Common myeloid progenitor, CD34-positive (primary cell): ENCODE measurements around the gene CCDC85C.

ENCODE experiments used
- CTCF ChIA-PET: fragments of 350-600 bp; sonication (Branson Sonifier 250); formaldehyde crosslinking; loops from one replicate; lab custom pipeline; 2021; ENCODE audit warnings: antibody characterized with exemption; lab: Charles Lee
- POLR2A ChIA-PET: fragments of 350-600 bp; sonication (Branson Sonifier 250); formaldehyde crosslinking; loops from one replicate; lab custom pipeline; 2021; ENCODE audit warnings: antibody characterized with exemption; lab: Charles Lee
- DNase-seq, 3 donors: peaks; one replicate each; pipeline versions ENCODE4 v3.0.0 to v3.0.0-alpha.2; 2013
- H3K27ac ChIP-seq, 2 experiments: 1 replicate in 1 of 2; 2 replicates in 1 of 2; pipeline ENCODE4 v1.7.0; 2013; ENCODE audit warnings: inconsistent platforms in 2 of 2, low read length in 2 of 2, mild to moderate bottlenecking in 2 of 2, low read depth in 1 of 2, moderate library complexity in 1 of 2; ENCODE audit not compliant: severe bottlenecking in 2 of 2, insufficient read depth in 1 of 2, poor library complexity in 1 of 2
- H3K27me3 ChIP-seq, 5 experiments: replicated peaks in 2 of 5; 1 replicate in 3 of 5; 2 replicates in 2 of 5; pipeline versions ENCODE4 v1.6.1 to v1.7.0; 2013; ENCODE audit warnings: low read length in 4 of 5, mild to moderate bottlenecking in 2 of 5, moderate library complexity in 2 of 5, inconsistent platforms in 1 of 5; ENCODE audit not compliant: insufficient read depth in 5 of 5, control insufficient read depth in 4 of 5
- H3K36me3 ChIP-seq, 4 experiments: 1 replicate in 2 of 4; 2 replicates in 2 of 4; pipeline versions ENCODE4 v1.6.1 to v1.7.0; 2013; ENCODE audit warnings: low read length in 3 of 4, control low read depth in 1 of 4, mild to moderate bottlenecking in 1 of 4; ENCODE audit not compliant: control insufficient read depth in 4 of 4, insufficient read depth in 4 of 4
- H3K4me1 ChIP-seq, 4 experiments: 1 replicate in 3 of 4; 2 replicates in 1 of 4; pipeline versions ENCODE4 v1.6.1 to v1.7.1; 2013; ENCODE audit warnings: low read length in 3 of 4, mild to moderate bottlenecking in 3 of 4, control low read depth in 1 of 4, inconsistent platforms in 1 of 4, moderate library complexity in 1 of 4; ENCODE audit not compliant: control insufficient read depth in 4 of 4, insufficient read depth in 4 of 4; ENCODE audit errors: control extremely low read depth in 1 of 4
- H3K4me3 ChIP-seq, 7 experiments: 1 replicate in 4 of 7; 2 replicates in 3 of 7; pipeline versions ENCODE4 v1.5.1 to v1.7.0; 2013; ENCODE audit warnings: mild to moderate bottlenecking in 7 of 7, low read length in 6 of 7, moderate library complexity in 6 of 7, inconsistent platforms in 2 of 7, low read depth in 2 of 7, control low read depth in 1 of 7; ENCODE audit not compliant: insufficient read depth in 4 of 7, control insufficient read depth in 1 of 7; ENCODE audit errors: extremely low read depth in 1 of 7
- H3K9me3 ChIP-seq, 5 experiments: 1 replicate in 4 of 5; 2 replicates in 1 of 5; pipeline versions ENCODE4 v1.6.1 to v1.7.1; 2013; ENCODE audit warnings: low read length in 4 of 5, mild to moderate bottlenecking in 2 of 5, inconsistent platforms in 1 of 5, low read depth in 1 of 5, moderate library complexity in 1 of 5; ENCODE audit not compliant: control insufficient read depth in 4 of 5, insufficient read depth in 2 of 5; ENCODE audit errors: control extremely low read depth in 1 of 5
- WGBS: methylation state at CpG from one replicate; pipeline ENCODE4 v1.1.5; 2013; ENCODE audit not compliant: insufficient coverage; 5-methylcytosine and 5-hydroxymethylcytosine counted together

The CCDC85C gene

DNA sequence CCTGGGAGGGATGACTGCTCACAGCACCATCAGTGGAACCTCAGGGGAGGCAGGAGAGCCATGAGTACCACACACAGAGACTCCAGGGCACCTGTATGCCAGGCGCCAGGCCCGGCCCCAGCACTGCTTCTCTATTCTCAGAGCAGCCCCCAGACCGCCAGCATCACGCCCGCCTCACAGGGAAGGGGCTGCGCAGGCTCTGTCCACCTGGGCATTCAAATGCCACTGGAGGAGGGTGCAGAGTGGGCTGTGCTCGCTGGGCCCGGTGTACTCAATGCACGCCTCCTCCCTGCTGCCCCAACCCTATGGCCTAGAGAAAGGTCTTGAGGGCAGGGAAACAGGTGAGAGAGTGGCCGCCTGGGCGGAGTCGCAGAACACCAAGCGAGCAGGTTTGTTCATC lies 43.6 kb downstream of the CCDC85C start:
- no peak for DNase-seq
- H3K27me3 ChIP-seq: peaks cover 0 to 18% (median 4%) of the 10 kb centered on the region in 5 experiments
- no peak overlapping the region for H3K27ac ChIP-seq
- no peaks in the 10 kb centered on the region for H3K9me3 ChIP-seq
- H3K4me1 ChIP-seq: peaks cover 0 to 6% (median 2%) of the 10 kb centered on the region in 4 experiments
- WGBS: 92% methylated on average over 10 of the region's 13 CpGs
- ChIA-PET POLR2A (no interaction called here), CTCF (no interaction called here)
- no peak overlapping the region for H3K4me3 ChIP-seq
- H3K36me3 ChIP-seq: no peaks in the 10 kb centered on the region

DNA sequence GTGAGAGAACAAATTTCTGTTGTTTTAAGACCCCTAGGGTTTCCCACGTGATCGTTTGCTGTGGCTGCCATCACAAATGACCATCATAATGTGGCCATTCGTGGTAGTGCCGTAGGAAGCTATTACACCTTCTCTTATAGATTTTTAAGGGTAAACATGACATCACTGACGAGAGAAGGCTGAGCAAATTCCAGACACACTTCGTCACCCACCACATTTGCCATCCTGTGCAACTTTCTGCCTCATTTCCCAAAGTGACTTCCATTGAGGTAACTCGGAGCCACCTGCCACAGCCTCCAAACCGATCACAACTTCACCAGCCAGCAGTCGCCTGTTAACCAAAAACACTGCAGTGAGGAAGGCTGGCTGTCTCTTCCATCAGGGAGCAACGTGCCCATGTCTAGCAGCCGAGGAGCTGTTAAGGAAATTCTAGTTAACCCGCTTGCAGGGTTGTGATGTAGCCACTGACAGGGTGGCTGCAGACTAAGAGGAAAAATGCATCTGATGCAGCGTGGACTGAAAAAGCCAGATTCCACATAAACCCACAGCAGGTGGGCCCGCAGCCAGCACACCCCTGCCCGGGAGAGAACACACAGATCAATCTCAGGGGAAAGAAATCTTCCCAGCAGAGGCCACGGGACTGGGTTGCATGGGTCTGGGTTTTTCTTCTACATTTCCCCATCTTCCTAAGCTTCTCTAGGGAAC lies 44.6 kb downstream of the CCDC85C start:
- H3K4me1 ChIP-seq: peaks cover 0 to 6% (median 2%) of the 10 kb centered on the region in 4 experiments
- no peaks in the 10 kb centered on the region for H3K9me3 ChIP-seq
- H3K27me3 ChIP-seq: peaks cover 0 to 14% (median 3%) of the 10 kb centered on the region in 5 experiments
- no peak overlapping the region for H3K27ac ChIP-seq
- CTCF ChIA-PET: no interaction called here
- no peaks in the 10 kb centered on the region for H3K36me3 ChIP-seq
- POLR2A ChIA-PET: no interaction called here
- no peak overlapping the region for H3K4me3 ChIP-seq
- no peak for DNase-seq
- WGBS: 88% methylated on average over 13 of the region's 16 CpGs

DNA sequence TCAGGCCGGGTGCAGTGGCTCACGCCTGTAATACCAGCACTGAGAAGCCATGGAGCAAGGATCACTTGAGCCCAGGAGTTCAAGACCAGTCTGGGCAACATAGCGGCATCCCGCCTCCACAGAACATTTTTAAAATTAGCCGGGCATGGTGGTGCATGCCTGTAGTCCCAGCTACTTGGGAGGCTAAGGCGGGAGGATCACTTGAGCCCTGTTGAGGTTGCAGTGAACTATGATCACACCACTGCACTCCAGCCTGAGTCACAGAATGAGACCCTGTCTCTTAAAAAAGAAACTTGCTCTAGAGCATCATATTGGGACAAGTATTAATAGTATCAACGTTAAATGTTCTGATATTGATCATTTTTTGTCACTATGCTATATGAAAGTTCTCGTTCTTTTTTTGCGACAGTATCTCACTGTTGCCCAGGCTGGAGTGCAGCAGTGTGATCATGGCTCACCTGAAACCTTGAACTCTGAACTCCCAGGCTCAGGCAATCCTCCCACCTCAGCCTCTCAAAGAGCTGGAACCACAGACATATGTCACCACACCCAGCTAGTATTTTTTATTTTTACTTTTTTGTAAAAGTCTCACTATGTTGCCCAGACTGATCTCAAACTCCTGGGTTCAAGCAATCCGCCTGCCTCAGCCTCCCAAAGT lies 47.7 kb downstream of the CCDC85C start:
- POLR2A ChIA-PET: no interaction called here
- H3K27ac ChIP-seq: no peak overlapping the region
- no peaks in the 10 kb centered on the region for H3K9me3 ChIP-seq
- peaks cover 0 to 2% (median under 1%) of the 10 kb centered on the region in 4 experiments for H3K4me1 ChIP-seq
- H3K36me3 ChIP-seq: no peaks in the 10 kb centered on the region
- CTCF ChIA-PET: no interaction called here
- H3K27me3 ChIP-seq: peaks cover 0 to 1% (median 0%) of the 10 kb centered on the region in 5 experiments
- WGBS: 100% methylated on average over 7 of the region's 10 CpGs
- no peak for DNase-seq
- H3K4me3 ChIP-seq: no peak overlapping the region

DNA sequence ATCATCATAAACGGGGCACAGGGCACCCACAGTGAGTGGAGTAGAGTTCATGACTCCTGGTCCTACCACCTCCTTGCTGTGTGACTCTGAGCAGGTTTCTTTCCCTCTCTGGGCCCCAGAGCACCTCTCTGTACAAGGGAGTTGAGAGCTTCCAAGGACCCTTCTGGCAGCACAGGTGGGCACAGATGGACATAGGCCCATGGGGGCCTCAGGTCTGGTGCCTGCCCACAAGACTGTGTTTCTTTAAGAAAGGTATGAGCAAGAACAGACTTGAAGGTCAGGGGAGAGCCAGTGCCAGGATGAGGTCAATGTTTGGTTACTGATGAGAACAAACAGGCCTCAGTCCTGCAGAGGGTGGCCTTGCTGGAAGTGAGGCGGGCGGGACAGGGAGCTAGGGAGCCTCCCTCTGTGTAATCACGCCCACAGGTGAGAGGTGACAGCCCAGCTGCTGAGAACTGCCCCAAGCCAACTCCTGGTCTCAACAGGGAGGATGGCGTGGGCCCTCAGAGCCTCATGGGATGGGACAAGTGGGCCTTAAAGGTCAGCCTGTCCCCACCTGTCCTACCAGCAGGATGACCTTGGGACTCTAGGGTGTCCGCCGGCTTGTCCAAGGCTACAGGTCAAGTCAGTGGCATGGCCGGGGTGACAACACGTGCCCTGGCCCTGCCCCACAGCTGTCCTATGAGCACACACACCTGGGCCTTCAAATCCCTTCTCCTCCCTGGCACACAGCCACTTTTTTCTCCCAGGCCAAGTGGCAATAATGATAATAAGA lies 49.1 kb downstream of the CCDC85C start:
- H3K9me3 ChIP-seq: no peaks in the 10 kb centered on the region
- peaks cover 0 to 1% (median 0%) of the 10 kb centered on the region in 5 experiments for H3K27me3 ChIP-seq
- no peak overlapping the region for H3K27ac ChIP-seq
- ChIA-PET CTCF (interaction anchor here (0.8 kb wide), 1 partner anchor 15 kb away, joined by 3 read pairs; no protein-coding TSS in a partner anchor), POLR2A (no interaction called here)
- no peak for DNase-seq
- 91% methylated on average over 8 of the region's 9 CpGs for WGBS
- H3K4me3 ChIP-seq: no peak overlapping the region
- no peaks in the 10 kb centered on the region for H3K4me1 ChIP-seq
- H3K36me3 ChIP-seq: no peaks in the 10 kb centered on the region

DNA sequence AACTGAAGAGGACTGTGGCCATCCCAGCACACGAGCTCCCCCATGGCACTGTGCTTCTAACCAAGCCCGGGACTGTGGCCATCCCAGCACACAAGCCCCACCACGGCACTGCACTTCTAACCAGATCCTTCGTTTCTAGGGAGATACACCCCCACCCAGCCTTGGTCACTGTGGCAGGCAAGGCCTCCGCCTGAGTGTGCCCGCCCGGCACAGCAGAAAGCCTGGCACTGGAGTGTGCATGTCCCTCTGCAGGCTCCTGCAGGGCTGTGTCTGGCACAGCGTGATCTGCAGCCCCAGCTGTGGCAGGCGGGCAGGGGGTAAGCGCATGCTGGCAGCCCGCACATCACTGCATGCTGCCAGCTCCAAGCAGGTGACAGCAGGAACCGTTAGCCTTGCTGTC lies 49.8 kb downstream of the CCDC85C start:
- CTCF ChIA-PET: interaction anchor here (1.1 kb wide), 1 partner anchor 11 kb away, joined by 3 read pairs; no protein-coding TSS in a partner anchor
- Histone ChIP-seq H3K4me1 (no peaks in the 10 kb centered on the region), H3K9me3 (no peaks in the 10 kb centered on the region), H3K36me3 (no peaks in the 10 kb centered on the region), H3K27ac (no peak overlapping the region), H3K4me3 (no peak overlapping the region), H3K27me3 (peaks cover 0 to 1% (median 0%) of the 10 kb centered on the region in 5 experiments)
- no peak for DNase-seq
- 84% methylated on average over 12 of the region's 12 CpGs for WGBS
- POLR2A ChIA-PET: no interaction called here

DNA sequence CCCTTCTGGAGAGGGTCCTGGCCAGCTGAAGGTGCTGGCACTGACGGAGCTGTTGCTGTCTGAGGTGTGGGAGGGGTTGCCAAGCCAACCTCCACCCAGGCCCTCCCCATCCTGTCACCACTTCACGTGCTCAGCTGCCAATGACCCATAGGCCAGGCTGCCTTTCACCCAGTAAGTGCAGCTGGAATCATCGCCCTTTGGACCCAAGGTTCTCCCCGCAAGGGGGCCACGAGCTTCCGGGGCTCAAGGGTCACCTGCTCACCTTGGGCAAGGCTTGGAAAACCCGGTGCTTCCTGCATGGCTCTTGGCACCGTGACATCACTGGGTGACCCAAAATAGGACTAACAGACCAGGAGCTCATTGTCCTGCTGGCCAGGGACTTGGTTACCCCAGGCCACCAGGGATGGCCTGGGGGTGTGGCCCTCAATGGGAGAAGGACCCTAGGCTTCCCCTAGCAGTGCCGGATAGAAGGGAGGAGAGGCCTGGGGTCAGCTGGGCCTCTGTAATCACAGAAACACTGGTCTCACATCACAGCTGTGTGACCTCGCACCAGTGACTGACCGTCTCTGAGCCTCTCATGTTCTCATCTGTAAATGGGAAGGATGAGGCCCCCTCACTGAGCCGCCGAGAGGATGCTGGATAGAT lies 51.3 kb downstream of the CCDC85C start:
- no peaks in the 10 kb centered on the region for H3K36me3 ChIP-seq
- ChIA-PET CTCF (interaction anchor here (1.1 to 1.3 kb wide), 2 partner anchors 9 to 19 kb away, joined by 3 read pairs; no protein-coding TSS in a partner anchor), POLR2A (no interaction called here)
- WGBS: 92% methylated on average over 10 of the region's 13 CpGs
- no peaks in the 10 kb centered on the region for H3K4me1 ChIP-seq
- no peak overlapping the region for H3K27ac ChIP-seq
- H3K27me3 ChIP-seq: peaks cover 0 to 1% (median 0%) of the 10 kb centered on the region in 5 experiments
- H3K9me3 ChIP-seq: no peaks in the 10 kb centered on the region
- H3K4me3 ChIP-seq: no peak overlapping the region
- DNase-seq: no peak
